IPS DF 4.7 (cell line): Measurements from ENCODE around the gene LBX2.

ENCODE experiments used
- DNase-seq: peaks from one replicate; pipeline ENCODE4 v3.0.0-alpha.2; 2013; ENCODE audit warnings: low spot score; ENCODE audit errors: extremely low read depth

Gene LBX2

DNA sequence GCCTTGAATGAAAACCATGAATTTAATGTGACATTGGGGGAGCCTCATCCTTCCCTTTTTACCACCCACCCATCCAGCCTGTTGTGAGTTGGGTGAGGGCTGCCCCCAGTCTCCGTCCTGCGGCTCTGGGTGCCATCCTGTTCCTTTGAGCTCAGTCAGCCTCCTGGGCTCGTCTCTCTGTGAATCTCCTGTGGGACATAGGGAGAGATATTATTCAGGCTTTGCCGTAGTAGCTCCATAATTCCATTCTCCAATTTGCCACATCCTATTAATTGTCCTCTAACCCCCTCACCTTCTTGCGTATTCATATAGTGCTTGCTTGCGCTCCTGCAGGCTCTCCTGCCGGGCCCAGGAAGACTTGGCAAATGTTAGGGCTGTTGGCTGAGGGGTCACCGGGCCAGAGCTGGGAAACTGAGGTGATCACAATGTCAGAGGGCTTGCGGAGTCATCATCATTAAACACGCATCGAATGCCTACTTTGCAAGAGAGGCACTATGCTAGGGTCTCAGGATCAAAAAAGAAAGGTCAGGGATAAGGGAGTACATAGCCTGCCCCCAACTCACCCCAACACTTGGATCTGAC is 27.3 kb upstream of the LBX2 start:
- DNase-seq, result no peak

- no peak for DNase-seq
Observed at GRCh38 chr2:74525717-74526648, 26.6 kb upstream of the LBX2 start, which contains the start of gene DQX1. TSS of gene DQX1 (minus strand) at chr2:74526231. CDS start at chr2:74525729, 502 bp downstream.

DNA sequence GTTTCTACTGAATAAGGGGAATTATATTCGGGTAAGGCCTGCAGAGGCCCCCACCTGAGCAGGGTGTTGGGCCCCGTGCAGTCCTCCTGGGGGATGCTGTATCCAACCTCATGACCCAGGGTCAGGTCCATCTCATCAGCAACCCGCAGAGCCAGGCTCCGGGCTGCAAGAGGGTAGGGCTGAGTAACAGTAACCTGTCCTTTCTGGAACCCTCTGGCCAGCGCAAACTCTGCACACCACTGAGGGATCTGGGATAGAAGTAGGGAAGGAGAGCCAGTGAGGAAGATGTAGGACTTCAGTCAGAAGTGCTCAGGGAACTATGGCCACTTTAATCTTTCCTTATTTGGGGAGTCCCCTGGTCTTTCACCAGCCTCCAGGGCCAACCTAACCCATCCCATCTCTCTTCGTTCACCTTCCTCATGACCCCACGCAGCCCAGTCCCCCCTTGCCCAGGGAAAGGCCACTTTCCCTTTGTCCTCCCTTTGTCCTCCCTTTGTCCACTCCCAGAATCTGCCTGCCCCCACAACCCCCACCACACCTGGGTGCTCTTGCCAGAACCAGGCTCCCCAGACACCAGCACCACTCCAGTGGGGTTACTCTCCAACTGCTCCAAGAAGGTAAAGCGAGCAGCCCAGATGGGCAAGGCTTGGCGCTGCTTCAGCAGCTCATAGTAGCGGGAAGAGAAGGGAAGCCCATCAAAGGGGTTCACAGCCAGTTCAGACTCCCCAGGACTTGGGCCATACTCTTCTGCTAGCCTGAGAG is 25.7 kb upstream of the LBX2 start:
- DNase-seq, result no peak

GRCh38 chr2:74524005-74524404 is 24.6 kb upstream of the LBX2 start:
- no peak for DNase-seq

- DNase-seq, result no peak
Observed at GRCh38 chr2:74522516-74522915, 23.1 kb upstream of the LBX2 start.

DNA sequence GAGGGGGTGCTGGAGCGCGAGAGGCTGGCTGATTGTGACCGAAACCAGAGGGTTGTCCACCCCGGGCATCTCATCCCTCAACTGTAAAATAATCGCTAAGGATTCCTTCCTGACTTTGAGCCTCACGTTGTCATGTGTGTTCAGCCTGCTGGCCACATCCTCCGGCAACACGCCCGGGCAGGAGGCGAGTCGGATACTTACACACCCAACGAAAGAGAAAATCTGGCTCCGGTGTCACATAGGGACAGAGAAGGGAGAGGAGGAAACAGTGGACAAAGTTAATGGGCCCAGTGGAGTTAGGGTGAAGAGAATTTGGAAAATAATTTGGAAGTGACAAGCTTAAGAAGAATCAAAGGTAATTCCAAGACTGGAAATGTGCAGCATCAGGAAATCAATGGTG is 17.2 kb upstream of the LBX2 start:
- DNase-seq, result no peak

GRCh38 chr2:74515981-74516633 is 16.7 kb upstream of the LBX2 start:
- no peak for DNase-seq

- DNase-seq, result no peak
Observed at GRCh38 chr2:74515271-74515980, 16.0 kb upstream of the LBX2 start.

DNA sequence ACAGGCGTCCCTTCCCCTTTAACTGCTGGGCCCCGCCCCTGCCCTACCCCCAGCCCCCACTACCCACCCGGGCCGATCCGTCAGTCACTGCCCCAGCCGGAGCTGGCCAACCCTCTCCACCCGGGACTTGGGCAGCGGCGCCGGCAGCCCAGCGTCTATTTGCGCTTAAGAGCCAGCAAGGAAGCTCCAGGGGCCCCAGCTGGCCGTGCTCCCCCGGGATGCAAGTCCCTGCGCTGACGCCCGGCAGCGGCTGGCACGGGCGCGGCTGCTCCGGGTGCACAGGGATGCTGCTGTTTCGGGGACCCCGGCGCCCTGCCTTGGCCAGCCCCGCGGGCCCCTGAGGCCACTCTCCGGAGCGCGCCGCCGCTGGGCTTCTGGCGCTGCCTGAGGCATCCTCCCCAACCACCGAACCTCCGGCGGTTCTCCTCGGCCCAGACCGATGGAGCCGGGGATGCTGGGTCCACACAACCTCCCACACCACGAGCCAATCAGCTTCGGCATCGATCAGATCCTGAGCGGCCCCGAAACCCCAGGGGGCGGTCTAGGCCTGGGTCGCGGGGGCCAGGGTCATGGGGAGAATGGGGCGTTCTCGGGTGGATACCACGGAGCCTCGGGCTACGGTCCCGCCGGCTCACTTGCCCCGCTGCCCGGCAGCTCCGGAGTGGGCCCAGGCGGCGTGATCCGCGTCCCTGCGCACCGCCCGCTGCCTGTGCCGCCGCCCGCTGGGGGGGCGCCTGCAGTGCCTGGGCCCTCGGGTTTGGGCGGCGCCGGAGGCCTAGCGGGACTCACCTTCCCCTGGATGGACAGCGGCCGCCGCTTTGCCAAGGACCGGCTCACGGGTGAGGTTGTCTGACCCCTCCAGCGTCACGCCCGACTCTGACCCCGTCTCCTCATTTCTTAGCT is 15.2 kb upstream of the LBX2 start, which contains the start of gene TLX2:
TLX2 (plus strand) TSS at position 83 of the 903 bp plus-strand sequence; CDS start at position 440, 357 bp downstream.
- DNase-seq, result no peak

DNA sequence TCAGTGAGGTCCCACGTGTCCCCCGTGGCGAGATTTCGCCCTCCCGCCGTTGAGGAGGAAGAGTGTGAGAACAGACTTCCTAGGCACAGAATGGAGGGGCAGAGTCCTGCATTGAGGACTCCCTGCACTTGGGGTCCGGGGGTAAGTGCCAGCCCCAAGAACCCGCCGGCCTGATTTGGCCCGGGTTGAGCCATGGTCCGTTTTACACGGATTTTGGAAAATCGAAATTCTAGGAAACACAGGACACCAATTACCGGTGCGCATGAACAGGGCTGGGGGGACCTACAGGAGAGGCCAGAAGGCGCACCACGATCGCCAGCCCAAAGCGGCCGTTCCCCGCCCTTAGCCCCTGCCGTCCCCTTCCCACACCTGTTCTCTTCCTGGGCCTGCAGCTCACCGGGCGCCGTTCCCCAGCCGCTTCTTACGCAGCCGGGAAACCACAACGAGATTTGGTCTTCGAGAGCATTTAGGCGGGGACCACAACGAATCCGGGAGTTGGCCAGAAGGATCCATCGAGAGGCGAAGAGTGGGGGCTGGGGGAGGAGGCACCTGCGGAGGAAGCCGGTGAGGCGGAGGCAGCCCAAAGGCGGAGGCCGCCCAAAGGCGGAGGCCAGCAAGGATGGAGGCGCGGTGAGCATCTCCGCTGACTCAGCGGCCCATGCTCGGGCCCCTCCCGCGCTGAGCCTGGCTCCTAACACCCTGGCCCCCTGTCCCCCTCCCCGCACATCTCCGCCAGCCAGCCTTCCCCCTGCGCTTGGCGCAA is 14.4 kb upstream of the LBX2 start:
- no peak for DNase-seq

DNA sequence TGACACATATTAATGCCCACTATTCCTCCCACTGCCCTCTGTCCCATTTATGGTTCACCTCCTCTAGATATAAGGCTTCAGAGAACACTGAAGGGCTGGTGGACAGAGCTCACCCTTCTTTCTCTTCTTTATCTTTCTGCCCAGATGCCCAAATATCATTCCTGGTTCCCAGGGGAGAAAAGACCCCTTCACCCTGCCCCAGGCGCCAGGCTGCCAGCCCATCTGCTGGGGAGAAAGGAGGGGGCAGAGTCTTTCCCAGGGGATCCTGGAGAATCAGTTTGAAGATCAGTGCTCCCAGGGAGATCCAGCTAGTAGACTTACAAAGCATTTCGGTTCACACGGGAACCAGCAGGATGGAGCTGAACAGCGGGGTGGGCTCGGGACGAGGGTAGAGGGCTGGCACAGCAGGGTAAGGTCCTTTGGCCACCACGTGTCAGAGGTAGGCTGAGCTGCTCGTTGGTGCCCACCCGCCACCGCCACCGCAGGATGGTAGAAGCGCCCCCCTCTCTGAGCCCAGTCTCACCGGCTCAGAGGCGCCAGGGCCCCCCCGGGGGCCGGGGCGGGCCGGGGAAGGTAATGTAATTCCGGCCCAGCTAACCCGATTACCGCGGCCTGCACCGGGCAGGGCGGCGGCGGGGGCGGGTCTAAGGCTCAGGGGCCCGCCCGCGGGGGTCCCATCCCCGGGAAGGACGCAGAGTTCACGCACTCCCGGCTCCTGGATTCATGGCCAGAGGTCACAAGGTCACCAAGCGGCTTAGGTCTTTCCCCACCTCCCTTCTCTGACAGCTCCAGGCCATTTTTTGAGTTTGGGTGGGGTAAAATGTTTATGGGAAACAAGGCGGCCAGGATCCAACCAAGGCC is 13.6 kb upstream of the LBX2 start:
- no peak for DNase-seq

- DNase-seq, result no peak
Observed at GRCh38 chr2:74511104-74511989, 11.9 kb upstream of the LBX2 start.

DNA sequence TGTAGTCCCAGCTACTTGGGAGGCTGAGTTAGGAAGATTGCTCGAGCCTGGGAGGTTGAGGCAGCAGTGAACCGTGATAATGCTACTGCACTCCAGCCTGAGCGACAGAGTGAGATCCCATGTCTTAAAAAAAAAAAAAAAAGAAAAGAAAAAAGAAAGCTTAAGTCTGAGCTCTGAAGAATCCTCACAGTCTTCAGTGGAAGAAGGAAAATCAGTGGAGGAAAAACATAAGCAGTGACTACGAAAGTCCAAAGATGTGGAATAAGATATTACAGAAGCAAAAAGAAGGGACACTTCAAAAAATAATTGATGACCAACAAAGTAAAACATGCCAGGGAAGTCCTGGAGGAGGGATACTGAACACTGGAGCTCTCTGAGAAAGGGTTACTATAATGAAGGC is 10.9 kb upstream of the LBX2 start:
- DNase-seq, result no peak

DNA sequence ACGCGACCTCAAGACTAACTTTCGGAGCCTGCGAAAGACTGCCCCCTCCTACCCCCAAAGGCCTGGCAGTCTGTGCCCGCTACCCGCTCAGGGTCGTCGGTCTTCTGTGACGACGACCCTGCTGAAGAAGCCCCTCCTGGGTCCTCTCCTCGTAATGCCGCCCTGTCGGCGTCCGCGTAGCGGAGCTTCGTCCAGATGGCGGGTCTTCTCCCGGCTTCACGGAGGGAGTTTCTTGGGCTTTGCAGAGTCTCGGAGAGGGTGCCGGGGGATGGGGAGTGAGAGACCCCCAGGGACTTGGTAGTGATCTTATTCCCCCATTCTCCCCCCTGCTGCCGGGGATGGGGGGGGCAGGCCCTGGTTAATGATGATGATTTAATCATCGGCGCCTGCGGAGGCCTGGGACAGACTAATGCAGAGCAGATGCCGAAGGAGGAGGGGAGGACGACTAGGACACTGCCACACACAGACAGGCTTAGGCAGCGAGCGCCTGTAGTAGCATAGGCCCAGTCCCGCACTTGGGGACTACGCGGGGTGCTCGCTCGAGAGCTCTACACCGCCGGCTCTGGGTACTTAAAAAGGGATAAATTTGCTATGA is 8.6 kb upstream of the LBX2 start:
- DNase-seq, result no peak

GRCh38 chr2:74507145-74507925 is 7.9 kb upstream of the LBX2 start, which contains the start of gene PCGF1:
TSS of gene PCGF1 (minus strand) at chr2:74507695. CDS start at chr2:74507668, 27 bp downstream.
- peak; percentile 98 for DNase-seq
